ENCODE results near the gene LETMD1.
"Not testable (repeated sequence)": the region's sequence is repeated elsewhere in the genome, so short reads cannot be mapped to it uniquely, and the experiment has no call there.

Gene LETMD1, protein sequence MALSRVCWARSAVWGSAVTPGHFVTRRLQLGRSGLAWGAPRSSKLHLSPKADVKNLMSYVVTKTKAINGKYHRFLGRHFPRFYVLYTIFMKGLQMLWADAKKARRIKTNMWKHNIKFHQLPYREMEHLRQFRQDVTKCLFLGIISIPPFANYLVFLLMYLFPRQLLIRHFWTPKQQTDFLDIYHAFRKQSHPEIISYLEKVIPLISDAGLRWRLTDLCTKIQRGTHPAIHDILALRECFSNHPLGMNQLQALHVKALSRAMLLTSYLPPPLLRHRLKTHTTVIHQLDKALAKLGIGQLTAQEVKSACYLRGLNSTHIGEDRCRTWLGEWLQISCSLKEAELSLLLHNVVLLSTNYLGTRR

DNA sequence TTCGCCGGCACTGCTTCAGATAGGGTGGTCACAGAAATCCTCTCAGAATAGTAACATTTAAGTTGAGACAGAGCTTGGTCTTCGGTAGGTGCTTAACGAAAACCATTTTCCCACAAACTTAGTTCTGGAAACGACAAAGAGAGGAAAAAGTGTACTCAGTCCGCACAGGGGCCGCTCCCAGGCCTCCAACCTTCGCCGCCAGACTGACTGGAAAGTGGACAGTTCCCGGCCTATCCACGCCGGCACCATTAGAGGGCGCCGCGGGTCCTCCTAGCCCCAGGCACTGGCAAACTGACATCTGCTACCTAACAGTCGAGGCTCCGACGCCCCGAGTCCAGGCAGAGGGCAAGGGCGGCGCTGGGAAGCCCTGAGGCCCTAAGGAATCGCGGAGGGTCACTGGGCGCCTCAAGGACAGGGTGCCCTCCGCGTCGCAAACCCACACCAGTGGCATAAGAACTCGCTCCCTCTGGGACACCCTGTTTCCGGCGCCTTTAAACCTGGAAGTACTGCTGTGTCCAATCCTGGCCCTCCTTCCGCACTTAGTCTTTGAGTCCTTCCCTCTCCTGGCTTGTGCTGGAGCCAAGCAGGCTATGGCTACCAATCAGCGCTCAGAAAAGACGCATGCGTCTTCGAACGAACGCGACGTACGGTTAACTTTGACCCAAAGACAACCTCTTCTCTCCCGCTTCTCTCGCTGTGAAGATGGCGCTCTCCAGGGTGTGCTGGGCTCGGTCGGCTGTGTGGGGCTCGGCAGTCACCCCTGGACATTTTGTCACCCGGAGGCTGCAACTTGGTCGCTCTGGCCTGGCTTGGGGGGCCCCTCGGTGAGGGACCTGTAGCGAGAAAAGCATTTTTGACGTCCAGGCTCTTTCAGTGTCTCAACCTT, at the start of gene LETMD1:
Gene LETMD1, plus strand, starts transcription at position 673 of the 886 bp plus-strand sequence. Its CDS starts 30 bp downstream, at position 703.
- peak; percentile 96 for DNase-seq

DNA sequence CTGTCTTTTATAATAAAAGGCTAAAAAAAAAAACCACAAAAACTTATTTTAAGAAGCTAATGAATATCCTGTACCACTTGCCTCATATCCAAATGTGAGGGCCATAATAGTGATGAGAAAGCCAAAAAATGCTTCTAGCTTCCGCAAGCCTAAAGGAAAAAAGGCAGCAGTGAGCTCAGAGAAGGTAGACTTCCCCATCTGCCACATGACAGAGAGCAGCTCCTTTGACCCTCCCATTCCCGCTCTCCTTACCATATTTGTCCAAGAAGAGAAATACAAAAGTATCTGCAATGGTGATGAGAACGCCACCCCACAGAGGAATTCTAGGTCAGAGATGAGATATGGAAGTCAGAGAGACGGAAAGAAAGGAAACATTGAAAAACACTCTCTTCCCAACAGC, 49.0 kb upstream of the LETMD1 start:
- DNase-seq = no peak

DNA sequence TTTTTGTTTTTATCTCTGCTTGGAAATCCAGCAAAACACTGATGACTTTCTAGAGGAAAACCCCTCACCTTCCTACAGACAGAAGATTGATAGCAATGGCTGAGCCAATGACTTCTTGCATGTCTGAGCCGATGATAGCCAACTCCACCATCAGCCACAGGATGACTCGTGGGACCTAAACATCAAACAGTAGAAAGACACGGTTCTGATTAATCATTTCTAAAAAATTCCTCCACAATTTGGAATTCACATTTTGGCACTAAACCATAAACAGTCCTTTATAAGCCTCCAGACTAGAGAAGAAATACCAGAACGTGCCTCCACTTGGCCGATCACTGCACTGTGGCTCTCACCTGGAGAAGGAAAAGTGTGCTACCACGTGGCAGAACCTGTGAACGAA, 47.9 kb upstream of the LETMD1 start:
- no peak for DNase-seq

DNA sequence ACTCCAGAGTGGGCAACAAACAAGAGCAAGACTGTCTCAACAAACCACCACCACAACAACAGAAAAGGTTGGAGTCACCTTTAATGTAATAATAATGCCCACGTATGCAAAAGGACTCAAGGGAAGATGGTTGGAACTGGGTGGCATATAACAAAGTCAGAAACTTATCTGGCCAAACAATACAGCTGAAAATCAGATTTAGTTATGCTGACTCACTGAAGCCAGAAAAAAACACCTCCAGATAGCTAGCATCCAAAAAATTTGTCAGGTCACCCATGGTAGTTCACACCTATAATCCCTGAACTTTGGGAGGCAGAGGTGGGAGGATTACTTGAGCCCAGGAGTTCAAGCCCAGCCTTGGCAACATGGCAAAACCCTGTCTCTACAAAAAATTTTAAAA, 46.3 kb upstream of the LETMD1 start:
- DNase-seq = no peak

DNA sequence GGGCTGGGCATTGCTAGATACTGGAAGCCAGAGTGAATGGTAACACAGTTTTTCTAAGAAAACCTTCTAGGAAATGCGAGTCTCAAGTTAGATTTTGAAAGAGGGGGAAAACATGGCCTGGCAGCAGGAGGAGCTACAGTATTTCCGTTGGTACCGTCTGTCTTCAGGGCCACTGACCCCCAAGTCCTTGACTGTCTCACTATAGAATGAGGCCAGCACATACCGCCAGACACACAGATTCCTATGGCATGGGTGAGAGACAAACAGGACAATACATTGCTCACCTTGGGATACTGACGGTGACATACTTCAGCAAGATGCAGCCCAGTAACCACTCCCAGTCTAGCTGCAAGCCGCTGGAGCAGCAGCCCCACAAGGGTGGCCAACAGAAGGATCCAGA, 43.6 kb upstream of the LETMD1 start:
- DNase-seq = no peak

DNA sequence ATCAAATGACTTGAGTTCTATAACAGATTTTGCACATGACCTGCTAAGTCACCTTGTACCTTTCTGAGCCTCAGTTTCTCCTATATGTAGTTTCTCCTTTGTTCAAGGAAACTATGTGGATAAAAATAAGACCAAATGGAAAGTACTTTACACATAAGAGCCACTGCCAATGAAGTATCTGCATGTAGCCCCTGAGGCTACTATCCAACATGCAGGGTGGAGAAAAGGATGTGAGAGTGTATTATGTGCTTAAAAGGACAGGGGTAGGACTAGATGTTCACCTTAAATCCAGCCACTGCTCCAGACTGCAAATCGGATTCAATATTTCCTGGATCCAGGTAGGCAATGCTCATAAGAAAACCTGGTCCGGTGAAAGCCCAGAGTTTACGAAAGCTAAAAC, 43.1 kb upstream of the LETMD1 start:
- DNase-seq = no peak

DNA sequence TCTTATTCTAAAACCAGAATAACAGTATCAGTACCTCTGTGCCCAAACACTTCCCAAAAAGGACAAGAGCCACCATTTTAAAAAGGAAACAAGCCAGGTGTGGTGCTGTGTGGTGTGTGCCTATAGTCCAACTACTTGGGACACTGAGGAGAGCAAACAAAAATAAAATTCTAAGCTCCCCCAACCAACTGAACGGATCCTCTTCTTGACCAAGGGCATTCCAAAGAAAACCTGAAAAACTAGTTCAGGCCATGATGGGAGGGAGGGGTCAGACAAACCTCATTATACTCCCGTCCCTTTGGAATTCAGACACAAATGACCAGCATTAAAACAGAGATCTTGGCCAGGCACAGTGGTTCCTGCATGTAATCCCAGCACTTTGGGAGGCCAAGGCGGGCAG, 42.5 kb upstream of the LETMD1 start:
- DNase-seq = no peak

DNA sequence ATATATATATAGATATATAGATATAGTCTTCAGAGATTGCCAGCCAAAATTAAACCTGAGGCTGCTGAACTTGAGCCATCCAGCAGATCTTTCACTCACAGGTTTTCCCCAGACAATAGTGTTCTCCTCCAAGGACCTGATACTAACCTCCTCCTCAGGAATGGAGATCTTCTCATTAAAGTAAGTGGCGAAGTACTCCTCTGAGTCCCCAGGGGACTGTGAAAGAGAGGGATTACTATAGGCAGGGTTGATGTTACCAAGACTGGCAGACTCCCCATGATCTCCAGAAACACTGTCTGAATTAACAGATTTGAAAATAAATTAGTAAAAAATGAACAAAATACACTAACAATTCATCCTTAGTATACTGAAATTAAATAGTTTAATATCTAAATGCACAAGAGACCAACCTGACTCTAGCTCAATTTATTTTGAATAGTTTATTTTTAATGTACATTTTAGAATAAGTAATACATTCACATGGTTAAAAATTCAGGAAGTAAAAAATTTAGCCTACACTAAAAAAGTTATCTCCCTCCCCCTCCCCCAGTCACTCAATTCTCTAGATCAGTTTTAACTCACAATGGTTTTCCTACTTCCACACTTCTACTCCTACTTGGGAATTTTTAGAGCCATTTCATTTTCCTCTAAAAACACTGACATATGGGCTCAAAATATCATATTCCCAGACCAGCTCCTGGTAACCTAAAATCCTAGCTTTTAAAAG, 39.6 kb upstream of the LETMD1 start:
- DNase-seq = no peak

DNA sequence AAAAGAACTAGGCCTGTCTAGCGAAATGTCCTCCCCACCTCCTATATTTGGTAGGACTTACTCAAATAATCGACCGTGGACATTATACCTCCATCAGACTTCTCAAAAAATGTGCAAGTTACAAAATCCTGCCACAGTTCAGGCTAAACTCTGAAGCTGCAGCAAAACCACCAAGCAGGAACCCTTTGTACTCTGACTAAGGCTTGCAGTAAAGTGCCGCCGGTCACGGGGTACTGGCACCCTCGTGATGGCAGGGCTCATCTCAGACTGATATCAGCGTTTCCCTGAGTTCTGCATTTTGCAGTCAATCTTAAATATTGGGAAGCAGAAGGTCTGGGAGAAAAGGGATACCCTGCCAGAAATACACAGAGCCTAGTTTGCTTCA, 39.1 kb upstream of the LETMD1 start:
- peak; percentile 77 for DNase-seq

DNA sequence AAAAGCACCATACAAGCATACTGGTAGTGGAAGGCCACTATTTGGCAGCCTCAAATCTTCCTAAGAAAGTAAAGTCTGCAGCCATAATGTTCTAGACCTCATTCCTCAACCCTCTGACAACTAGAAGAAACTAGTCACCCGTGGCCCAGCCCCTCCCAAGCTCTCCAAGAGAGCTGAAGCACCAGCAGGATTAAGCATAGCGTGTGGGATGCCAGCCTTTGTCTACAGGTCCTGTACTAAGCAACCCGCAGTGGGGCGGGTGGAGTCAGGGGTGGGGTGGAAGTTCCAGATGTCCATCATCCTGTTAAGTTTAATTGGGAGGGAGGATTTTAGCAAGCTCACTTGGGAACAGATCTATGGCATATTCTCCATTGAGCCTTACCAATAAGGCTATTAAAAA, 36.2 kb upstream of the LETMD1 start:
- no peak for DNase-seq

DNA sequence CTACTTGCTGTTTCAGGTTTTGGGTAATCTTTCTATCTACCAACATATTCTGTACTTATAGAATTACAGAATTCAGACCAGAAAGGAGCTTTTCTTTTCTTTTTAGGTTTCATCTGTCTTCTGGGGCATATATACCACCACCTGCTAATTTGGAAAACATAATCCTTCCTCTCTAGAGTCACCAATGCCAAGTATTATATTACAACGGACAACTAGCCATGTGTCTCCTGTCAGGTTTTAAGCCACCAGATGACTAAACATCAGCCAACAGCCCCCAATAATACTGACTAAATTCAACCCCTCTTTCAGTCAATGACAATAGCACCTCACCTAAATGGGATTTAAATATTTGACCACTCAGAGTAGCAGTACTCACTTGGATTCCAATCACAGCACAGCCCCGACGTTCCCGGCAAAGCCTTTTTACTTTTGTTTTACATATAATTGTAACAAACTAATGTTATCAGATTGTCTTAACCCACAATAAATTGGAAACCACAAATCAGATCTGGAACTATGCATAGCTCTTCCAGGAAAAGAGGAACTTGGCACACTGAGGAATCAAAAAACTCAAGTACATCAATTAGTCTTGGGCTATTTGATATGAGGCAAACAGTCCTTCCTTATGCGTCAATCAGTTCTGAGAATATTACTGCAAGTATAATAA, 35.4 kb upstream of the LETMD1 start:
- DNase-seq = no peak

DNA sequence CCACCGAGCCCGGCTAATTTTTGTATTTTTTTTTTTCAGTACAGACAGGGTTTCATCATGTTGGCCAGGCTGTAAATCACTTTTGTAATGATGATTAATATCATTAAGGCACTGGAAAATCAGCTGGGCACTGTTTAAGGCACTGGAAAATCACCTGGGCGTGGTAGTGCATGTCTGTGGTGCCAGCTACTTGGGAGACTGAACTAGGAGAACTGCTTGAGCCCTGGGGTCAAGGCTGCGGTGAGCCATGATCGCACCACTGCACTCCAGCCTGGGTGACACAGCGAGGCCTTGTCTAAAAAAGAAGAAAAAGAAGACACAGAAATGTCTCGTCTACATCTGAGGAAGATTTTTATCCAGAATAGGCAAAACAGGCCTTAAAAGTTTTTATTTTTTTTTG, 34.7 kb upstream of the LETMD1 start:
- no peak for DNase-seq

DNA sequence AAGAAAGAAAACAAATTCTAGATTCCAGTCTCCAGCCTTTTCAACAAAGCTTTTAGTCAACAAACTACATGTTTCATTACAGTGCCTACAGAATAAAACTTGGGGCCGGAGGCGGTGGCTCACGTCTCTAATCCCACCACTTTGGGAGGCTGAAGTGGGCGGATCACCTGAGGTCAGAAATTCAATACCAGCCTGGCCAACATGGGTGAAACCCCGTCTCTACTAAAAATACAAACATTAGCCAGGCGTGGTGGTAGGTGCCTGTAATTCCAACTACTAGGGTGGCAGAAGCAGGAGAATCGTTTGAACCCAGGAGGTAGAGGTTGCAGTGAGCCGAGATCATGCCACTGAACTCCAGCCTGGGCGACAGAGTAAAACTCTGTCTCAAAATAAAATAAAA, 33.7 kb upstream of the LETMD1 start:
- DNase-seq = not testable (repeated sequence)

DNA sequence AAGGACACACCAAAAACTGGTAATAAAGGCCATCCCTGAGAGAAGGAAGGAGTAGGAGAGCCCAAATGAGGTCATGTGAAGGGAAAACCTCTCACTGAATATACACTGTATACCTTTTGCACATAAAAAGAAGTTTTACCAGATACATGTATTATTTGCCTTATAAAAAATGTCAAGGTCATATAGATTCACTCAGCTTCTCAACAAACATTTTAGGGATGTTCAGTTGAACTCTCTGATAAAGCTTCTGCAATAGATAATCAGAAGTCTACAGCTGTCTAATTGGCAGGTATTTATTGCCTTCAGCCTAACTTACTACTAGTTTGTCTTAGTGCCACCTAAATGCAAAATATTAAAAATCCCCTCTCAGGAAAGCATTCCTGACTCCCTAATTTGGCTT, 30.7 kb upstream of the LETMD1 start:
- no peak for DNase-seq

DNA sequence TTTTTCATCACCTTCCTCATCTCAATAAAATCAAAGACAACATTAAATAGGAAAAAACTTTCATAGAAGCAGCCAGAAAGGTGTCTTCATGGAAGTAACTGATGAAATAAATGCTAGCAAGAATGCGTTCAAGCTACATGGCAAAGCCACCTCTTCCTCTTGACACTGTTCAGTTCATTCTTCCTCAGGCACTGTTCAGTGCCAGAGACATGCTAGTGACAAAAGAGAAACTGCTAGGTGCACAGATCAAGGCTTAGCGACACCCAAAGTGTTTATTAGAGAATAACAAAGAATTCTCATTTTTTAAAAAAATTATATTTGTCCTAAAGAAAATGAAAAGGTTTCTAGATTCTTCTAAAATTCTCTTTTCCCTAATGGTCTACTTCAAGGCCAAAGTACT, 29.2 kb upstream of the LETMD1 start:
- DNase-seq = no peak

DNA sequence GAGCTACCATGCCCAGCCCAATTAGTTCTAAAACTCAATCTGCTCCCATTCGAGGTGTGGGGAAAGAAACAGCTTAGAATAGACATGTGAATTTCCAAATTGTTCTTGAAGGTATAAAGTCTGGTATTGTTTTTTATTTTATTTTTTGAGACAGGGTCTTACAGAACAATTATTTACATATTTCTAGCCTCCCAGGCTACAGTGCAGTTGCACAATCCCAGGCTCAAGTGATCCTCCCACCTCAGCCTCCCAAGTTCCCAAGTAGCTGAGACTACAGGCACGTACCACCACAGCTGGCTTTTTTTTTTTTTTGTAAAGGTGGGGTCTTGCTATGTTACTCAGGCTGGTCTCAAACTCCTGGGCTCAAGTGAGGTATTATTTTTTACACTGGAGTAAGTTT, 28.2 kb upstream of the LETMD1 start:
- DNase-seq = no peak

DNA sequence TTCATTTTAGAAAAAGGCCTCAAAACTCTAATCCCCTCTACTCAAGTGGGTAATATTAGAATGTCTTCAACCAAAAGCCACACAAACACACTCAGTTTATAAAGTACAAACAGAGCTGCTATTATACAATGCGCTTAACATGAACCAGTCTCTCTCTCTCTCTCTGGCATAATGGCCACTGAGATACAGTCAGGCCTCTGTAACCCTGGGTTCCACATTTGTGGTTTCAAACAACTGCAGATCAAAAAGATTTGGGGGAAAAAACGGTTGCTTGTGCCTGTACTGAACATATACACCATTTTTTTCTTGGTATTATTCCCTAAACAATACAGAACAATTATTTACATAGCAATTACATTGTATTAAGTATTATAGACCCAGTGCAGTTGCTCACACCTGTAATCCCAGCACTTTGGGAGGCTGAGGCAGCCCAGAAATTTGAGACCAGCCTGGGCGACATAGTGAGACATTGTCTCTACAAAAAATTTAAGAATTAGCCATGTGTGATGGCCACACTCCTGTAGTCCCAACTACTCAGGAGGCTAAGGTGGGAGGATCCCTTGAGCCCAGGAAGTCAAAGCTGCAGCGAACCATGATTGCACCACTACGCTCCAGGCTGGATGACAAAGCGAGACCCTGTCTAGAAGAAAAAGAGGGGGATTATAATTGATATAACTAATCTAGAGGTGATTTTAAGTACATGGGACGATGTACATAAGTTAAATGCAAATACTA, 27.5 kb upstream of the LETMD1 start:
- DNase-seq = no peak

DNA sequence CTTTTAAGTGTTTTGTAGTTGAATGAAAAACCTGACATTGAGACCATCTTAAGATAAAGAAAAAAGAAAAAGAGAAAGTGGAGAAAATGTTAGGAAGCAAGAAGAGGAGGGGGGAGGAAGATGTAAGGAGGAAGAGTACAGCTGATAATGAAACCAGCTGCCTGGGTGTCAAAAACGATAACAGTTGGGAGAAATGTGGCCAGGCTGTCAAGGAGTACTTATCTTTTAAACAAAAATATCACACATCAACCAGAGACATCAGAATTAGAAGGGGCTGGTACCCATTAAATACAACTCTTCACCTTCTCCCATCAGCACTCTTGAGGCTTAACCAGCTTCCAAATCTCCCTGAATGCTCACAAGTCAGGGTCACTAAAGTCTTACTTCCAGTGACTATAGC, 26.4 kb upstream of the LETMD1 start:
- DNase-seq = no peak

DNA sequence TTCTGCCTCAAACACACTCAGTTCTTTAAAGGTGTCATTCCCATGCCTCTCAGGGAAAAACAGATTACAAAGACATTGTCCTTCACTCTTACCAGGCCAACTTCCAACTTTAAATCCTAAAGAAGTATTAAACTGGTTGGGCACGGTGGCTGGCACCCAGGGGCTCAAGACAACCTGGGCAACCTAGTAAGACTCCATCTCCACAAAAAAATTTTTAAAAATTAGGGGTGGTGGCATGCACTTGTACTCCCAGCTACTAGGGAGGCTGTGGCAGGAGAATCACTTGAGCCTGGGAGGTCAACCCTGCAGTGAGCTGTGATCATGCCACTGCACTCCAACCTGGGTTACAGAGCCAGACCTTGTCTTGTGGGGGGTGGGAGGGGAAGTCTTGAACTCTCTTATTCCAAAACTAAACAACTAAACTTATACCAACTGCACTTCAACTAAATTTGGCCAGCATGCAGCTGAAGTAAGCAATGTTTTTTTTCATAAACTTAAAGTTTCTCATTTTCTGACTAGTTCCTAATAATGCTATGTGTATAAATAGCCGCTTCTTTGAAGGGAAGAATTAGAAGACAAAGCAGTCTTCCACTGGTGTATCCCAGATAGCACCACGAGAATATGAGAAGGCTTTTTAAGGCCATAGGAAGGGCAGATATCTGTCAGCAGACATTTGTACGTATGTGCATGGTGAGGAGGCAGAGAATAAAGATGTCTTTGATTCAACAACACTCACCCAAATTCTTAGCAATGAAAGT, 24.3 kb upstream of the LETMD1 start:
- DNase-seq = no peak

DNA sequence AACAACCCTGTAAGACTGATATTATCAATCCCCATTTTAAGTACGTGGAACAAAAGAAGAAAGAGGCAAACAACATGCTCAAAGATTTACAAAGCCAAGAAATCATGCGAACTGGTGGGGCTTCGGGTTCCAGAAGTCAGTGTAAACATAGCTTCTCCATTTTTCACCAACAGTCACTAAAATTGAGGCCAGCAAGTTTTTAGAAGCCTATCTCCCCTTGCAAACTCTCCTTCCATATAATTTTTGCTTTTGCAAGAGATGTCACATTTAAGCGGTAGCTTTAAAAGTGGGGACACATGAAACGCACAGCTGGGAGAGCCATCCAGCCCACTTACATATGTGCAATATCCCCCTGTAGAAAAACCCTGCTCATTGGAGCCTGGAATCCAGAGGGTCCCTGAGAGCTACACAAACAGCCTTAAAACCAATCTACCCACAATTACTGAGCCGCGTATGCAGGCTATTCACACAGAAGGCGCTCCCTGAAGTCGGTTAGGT, 22.7 kb upstream of the LETMD1 start:
- DNase-seq = no peak

Measured in activated effector memory CD4-positive, alpha-beta T cell treated with anti-CD3 and anti-CD28 coated beads, Interleukin-2, amount 50 U/mL, for 16 hours (primary cell).